Right ventricle myocardium inferior (tissue), 1 donor: ENCODE measurements around the gene MTURN. TPM values are rescaled to one million over a fixed set of nuclear protein-coding genes. Genes with fewer than 3 reads are reported as not detected.

Experiments
- ATAC-seq: fragments of 200-7000 bp; cut with Tn5 transposase; one replicate; pipeline ENCODE4 v1.9.1; 2020; ENCODE audit warnings: mild to moderate bottlenecking, moderate library complexity
- DNase-seq: peaks from one replicate; pipeline ENCODE4 v3.0.0; 2021; ENCODE audit errors: missing footprints
- intact Hi-C: fragments of 100-400 bp; cut with DNase I; formaldehyde crosslinking; loops from one replicate; pipeline ENCODE4 v1.11.0; 2022
- total RNA-seq: library from RNA; stranded (reverse); fragmentation: NEBNext Ultra II Directional; extraction: Animal tissue kit (Norgen Biotek cat#: 25700); gene quantifications from one replicate; pipeline ENCODE4 v1.2.1, GENCODE V29; 2021
- donor health status: DM: no; HTN: yes; CAD: no; lungs with severe emphysema.

MTURN gene
- total RNA-seq, 1 donor from 2014 or later, result 15.7 TPM

DNA sequence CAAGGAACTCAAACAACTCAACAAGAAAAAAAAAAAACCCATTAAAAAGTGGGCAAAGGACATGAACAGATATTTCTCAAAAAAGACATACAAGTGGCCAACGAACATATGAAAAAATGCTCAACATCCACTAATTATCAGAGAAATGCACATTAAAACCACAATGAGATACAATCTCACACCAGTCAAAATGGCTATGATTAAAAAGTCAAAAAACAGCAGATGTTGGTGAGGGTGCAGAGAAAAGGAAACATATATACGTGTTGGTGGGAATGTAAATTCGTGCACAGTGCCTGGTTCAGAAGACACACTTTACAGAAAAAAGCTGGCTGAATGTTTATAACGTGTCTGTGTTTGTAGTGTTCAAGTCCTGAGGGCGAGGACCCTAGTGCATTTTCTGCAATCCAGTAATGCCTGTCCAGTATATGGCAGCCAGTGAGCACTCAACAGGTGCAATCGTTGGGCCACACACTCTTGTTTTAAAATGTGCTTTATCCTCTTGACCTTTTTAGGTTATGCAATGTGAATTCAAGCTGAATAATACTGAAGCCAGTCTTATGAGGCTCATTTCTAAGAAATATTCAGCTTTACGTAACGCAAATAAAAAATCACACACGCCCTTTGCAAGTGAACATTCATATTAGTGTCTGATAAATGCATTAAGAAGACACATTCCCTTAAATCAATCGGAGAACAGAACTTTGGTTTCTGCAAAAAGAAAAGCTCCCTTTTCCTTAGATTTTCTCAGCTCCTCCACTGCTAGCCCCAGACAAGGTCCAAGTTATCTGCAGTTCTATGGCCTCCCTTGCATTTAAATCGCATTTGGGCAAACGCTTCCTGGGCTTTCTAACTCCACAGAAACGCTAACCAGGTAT is 813 bp upstream of the MTURN start:
- intact Hi-C loops, result no loop called here
- ATAC-seq, result no peak
- no peak for DNase-seq

- DNase-seq (peak; percentile 89), ATAC-seq (peak; percentile 42)
- intact Hi-C loops, result loop anchor here (5.0 kb wide), 1 partner anchor 108 kb away; the partner anchor contains the start of genes FKBP14 and PLEKHA8
These were observed 723 bp downstream of the MTURN start for GRCh38 chr7:30135301-30136116.

GRCh38 chr7:30136117-30136731 is 1.4 kb downstream of the MTURN start:
- ATAC-seq (no peak), DNase-seq (no peak)
- intact Hi-C loops, result loop anchor here (5.0 kb wide), 1 partner anchor 109 kb away; the partner anchor contains the start of genes FKBP14 and PLEKHA8

GRCh38 chr7:30136743-30137485 is 2.1 kb downstream of the MTURN start:
- no peak for ATAC-seq
- DNase-seq, result no peak
- intact Hi-C loops, result loop anchor here (5.0 kb wide), 1 partner anchor 110 kb away; the partner anchor contains the start of genes FKBP14 and PLEKHA8

GRCh38 chr7:30139836-30140384 is 5.1 kb downstream of the MTURN start:
- intact Hi-C loops, result loop anchor here (5.0 kb wide), 1 partner anchor 113 kb away; the partner anchor contains the start of genes FKBP14 and PLEKHA8
- ATAC-seq (no peak), DNase-seq (no peak)

DNA sequence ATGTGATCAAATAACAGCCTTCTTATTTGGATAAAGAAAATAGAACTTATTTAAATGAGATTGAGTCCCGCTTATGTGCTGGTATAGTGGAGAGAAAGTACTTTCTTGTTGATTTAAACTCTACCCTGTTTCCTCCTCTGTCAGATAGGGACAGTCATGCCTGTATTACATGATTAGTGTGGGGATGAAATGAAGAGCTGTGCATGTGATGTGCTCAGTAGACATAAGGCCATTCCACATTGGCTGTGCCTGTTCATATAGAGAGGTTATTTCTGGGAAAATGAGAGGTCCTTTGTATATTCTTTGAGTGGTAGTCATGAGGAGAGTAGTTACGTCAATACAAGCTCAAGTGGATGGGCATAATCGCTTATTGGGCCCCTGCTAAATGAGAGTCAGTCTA is 5.7 kb downstream of the MTURN start:
- DNase-seq (no peak), ATAC-seq (no peak)
- intact Hi-C loops, result no loop called here

DNA sequence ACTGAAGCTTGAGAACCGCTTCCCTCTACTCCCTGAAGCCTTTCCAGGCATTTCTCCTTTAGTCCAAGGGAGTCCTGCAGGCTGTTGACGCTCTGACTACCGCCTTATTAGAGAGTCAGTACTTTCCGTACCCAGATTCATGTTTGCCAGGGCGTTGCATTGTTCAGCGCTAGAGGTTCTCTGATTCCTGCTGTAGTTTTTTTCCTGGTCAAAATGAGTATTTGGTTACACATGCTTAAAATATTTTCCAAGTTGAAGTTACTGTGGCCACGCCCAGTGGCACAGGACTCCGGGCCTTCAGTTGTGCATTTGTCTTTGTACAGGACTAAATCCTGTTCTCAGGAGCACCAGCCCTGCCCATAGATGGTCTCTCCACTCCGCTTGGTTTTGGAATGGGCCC is 7.9 kb downstream of the MTURN start:
- intact Hi-C loops, result no loop called here
- no peak for ATAC-seq
- DNase-seq, result no peak

DNA sequence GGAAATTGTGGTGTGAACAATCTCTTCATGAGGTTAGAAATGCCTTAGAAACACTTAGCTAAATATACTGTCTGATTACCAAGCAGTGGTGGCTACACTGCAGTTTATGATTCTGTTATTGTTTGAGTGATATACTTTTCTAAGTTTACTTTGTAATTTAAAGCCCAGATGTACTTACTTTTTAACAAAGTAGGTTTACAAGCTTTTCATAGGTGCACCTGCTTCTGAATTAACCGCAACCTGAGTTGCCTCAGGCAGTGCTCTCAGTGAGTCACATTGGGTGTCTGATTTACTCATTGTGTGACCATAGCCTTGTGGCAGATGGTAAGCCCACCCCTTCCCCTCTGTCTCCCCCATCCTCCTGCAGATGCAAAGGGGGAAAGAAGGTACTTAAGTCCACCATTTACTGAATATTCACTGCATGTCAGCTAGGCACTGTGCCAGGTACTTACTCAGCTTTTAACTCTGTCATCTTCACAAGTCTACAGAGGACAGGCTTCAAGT is 9.0 kb downstream of the MTURN start:
- intact Hi-C loops, result no loop called here
- no peak for ATAC-seq
- DNase-seq, result no peak

DNA sequence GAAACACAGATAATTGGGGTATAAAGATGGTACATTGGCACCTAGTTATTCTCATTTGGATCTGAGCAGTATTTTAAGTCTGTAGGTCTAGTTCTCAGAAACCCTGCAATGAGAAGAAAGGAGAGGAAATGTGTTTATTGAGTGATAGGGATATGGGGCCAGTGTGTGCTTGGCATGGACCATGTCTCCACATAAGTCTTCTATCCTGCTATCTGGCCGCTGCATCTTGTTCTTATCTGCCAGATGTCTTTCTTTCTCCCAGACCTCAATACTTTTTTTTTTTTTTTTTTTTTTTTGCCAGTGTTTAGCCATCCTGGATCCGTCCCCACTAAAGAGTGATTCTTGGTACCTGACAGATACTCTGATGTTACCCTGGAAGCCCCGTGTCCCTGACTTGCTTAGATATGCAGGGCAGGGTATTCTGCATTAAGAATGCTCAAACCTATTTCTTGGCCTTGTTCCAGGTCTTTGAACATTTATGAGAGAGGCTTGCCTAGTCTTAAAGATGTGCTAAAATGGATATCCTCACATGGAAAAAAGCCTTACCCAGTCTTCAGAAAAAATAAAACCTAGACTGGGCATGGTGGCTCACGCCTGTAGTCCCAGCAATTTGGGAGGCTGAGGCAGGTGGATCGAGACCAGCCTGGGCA is 10.0 kb downstream of the MTURN start:
- DNase-seq, result no peak
- no peak for ATAC-seq
- intact Hi-C loops, result no loop called here

- intact Hi-C loops, result no loop called here
- no peak for ATAC-seq
- DNase-seq, result no peak
These were observed 10.7 kb downstream of the MTURN start for GRCh38 chr7:30145426-30145970.

GRCh38 chr7:30146127-30146612 is 11.4 kb downstream of the MTURN start:
- DNase-seq (no peak), ATAC-seq (no peak)
- intact Hi-C loops, result no loop called here

DNA sequence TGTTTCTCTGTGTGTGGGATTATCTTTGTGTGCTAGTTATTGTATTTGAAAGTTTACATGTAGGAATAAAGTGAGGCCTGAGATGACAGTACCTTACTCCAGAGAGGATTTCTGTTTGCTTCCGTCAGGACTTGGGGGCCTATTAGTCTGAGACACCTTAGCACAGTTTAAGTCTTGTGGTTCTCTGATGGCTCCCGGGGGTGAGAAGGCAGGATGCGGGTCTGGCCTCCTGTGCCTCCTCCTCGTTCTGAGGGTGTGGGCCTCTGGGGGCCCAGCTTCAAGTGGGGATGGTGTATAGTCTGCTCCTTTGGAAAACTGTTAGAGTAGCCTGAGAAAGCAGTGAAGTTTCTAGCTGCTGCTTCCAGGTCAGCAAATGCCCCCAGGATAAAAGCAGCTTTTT is 12.4 kb downstream of the MTURN start:
- no peak for DNase-seq
- ATAC-seq, result no peak
- intact Hi-C loops, result no loop called here

DNA sequence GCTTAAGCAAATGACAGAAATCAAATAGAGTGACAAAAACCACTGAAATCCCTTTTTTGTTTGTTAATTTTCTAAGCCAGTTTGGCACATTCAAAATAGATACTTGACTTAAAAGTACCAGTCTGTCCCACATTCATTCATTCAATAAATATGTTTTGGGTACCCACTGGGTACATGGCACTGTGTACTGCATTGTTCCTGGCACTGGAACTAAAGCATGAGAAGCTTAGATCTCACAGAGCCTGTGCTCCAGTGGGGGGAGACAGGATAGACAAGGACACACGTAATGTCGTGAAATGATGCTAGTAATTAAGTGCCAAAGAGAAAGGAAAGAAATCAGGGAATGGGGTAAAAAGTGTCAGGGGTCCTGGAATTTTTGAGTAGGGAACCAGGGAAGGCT is 13.0 kb downstream of the MTURN start:
- intact Hi-C loops, result no loop called here
- no peak for DNase-seq
- no peak for ATAC-seq

DNA sequence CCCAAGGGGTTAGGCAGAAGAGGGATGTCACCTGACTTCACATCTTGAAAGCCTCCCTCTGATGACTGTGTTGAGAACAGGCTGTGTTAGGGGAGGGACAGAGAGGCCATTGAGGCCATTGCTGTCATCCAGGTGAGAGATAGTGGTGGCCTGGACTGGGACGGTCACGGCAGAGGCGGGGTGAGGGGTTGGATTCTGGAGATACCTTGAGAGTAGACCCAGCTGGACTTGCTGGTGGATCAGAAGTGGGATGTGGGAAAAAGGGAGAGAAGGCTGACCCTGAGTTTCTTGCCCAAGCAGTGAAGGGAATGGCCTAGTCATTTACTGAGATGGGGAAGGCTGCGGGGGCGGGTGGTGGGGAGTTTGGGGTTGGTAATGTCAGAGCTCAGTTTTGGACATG is 13.6 kb downstream of the MTURN start:
- intact Hi-C loops, result no loop called here
- ATAC-seq, result no peak
- DNase-seq, result no peak

GRCh38 chr7:30148951-30149459 is 14.2 kb downstream of the MTURN start:
- intact Hi-C loops, result no loop called here
- ATAC-seq (peak; percentile 14), DNase-seq (no peak)

DNA sequence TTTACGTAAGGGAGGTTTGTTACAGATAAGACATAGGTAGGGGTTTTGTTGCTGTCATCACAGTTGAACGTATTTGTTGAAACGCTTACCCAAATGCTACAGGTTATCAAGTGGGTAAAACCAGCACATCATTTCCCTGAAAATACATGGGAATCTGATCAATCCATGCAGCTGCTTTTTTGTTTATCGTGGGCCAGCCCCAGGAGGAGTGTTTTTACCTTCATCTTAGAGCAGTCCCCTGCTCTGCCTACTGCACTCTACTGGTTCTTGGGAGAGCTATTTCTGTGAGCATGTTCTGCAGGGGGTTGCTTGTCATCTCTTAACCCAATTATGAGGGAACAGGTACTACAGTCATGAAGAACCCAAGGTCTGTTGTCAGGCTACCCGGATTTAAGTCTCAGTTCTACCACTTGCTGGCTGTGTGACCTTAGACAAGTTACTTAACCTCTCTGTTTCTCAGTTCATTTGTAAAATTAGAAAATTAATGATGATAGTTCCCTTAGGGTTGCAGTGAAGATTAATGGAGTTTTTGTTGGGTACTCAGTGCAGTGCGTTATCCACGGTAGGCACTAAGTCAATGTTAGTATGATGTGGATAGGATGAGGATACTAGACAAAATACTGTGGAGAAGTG is 15.0 kb downstream of the MTURN start:
- intact Hi-C loops, result no loop called here

GRCh38 chr7:30150711-30151110 is 15.9 kb downstream of the MTURN start:
- ATAC-seq (no peak), DNase-seq (no peak)
- intact Hi-C loops, result no loop called here

More for the DNA sequence above, 15.0 kb downstream of the MTURN start:
- no peak for DNase-seq
- no peak for ATAC-seq
